GM12892 (cell line): ENCODE results near the gene WAC.

Experiments used
- POLR2A ChIP-seq: IDR thresholded peaks from 2 replicates; pipeline ENCODE4 v1.6.1; 2011; ENCODE audit warnings: low read depth, low read length, control low read depth
- POLR2AphosphoS5 ChIP-seq: IDR thresholded peaks from 2 replicates; pipeline ENCODE4 v1.6.1; 2011; ENCODE audit warnings: low read depth, low read length, control low read depth
- TAF1 ChIP-seq: IDR thresholded peaks from 2 replicates; pipeline ENCODE4 v1.6.1; 2011; ENCODE audit warnings: low read depth, mild to moderate bottlenecking, control low read depth, low read length, borderline replicate concordance

DNA sequence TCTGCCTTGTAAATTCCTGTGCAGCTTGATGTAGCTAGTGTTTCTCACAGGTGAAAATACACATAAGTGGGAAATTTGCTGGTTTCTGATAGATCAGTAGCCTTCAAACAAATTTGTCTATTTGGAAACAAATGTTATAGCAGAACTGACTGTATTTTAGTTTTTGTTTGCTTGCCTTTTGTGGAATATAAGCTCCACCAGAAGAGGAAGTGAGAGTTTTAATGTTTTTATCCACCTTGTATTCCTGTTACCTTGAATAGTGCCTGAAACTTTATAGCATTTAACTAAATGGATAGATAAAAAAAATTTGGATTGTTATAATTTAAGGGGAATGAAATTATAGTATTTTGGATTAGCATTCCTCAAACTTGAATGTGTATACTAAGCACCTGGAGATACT, 9.8 kb downstream of the WAC start:
- TF ChIP-seq POLR2A (no peak; the same call in 1 of the 2 replicates), TAF1 (no peak), POLR2AphosphoS5 (no peak)
